ENCODE data around the gene ATP5IF1.

Gene ATP5IF1

DNA sequence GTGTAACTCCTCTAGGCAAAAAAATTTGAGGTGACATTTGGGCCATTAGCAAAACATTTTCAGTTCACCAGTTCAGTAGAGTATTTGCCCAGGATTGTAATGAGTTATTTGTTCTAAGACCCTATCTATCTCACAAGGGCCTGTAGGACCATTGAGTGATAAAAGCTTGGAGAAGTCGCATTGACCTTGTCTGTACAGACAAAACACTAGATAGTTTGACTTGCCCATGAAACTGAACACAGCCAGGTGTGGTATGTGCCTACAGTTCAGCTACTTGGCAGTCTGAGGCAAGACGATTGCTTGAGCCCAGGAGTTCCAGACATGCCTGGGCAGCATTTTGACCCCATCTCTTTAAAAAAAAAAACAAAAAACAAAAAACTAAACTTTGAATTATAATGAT, 3.1 kb downstream of the ATP5IF1 start:
- DNase-seq = no peak

DNA sequence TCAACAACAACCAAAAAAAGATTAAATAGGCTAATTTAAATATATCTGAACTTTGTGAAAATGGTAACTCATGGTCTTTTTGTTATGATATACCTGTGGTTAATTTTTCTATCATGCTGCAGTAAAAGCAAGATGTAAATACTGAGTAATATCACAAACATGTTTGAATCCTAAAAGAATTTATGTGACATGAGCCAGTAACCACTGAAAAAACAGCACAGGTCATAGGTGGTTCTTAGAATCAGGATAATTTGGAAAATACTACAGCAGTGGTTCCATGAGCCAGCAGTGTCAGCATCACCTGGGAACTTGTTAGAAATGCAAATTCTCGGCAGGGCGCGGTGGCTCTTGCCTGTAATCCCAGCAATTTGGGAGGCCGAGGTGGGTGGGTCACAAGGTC, 4.1 kb downstream of the ATP5IF1 start:
- DNase-seq = no peak

DNA sequence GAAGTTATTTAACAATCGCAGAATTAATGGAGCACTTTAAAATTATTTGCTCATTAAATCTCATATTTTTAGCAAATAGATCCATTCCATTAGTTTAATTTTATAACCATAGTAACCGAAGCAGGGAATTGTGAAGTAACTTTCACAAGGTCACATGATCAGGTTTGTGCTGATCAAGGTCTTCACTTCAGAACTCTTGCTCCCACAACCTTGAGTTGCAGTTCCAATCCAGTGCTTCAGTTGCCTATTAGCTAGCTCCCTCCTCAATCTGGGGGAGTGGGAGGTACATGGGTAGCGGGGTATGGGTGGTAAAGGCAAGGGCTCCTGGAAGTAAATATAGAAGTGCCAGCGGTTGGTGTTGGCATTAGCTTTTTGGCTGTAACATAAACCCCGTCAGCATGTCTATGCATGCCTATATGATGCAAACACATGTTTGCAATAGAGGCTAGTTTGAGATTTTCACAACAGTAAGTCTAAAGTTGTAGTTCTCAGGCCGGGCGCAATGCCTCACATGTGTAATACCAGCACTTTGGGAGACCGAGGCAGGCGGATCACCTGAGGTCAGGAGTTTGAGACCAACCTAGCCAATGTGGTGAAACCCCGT, 5.8 kb downstream of the ATP5IF1 start:
- DNase-seq = no peak

DNA sequence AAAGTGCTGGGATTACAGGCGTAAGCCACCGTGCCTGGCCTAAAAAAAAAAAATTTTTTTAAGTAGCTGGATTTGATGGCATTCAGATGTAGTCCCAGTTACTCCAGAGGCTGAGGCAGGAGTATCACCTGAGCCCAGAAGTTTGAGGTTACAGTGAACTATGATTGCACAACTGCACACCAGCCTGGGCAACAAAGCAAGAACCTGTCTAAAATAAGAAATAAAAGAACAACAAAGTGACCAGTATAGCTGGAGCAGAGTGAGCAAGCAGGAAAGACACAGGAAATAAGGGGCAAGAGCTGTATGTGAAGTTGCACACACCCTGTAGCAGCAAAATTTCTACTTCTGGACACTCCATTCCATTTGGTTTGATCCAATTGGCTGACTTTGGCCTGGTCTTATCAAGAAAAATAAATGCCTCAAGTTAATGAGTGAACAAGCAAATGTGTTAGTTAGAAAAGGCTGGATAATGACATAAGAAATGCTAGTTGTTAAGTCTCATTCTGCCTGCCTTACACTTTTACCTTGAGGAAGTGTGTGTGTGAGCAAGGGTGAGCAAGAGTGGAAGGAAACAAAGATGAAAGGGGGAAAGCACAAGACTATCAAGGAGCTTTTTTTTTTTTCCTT, 7.9 kb downstream of the ATP5IF1 start:
- no peak for DNase-seq

DNA sequence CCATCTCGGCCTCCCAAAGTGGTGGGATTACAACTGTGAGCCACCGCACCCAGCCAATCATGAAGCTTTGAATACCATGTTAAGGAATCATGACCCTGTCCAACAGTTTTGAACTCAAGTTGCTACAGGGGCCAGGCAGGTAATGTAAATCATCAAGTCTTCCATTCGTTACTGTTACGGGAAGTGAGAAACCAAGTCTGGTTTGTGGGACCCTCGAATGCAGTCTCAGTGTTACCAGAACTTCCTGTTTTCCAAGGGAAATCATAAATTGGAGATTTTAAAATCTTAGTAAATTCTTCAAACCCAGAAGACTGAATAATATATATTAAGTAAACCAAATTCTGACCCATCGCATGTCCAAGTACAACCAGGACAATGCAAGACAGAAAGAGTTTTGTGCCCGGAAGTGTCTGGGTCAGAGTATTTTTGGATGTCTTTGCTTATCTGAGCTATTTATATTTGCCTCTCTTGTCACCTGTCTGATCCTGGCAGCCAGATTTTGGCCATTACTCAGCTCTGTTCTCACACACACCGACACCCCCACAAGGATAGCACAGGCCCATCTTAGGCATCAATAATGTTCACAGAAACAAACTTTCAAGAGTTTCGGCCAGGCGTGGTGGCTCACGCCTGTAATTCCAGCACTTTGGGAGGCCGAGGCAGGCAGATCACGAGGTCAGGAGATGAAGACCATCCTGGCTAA, 8.8 kb downstream of the ATP5IF1 start:
- no peak for DNase-seq

DNA sequence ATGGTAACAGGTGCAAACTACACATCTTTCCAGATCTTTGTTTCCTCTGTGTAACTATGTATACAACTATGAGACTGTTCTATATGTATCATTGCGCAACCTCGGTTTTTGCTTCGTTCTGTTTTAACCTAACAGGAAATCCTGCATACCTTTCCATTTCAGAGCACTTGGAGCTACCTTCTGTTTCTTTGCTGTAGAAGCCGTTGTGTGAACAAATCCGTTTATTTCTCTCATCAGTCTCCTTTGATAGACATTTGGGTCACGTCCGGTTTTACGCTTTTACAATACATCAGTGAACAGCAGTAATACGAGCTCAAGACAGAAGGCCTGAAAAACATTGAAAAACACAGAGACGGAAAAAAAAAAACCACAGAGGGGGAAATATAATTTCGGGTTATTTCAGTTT, 10.5 kb downstream of the ATP5IF1 start:
- DNase-seq = peak; percentile 32

GRCh38 chr1:28247612-28248272, 11.8 kb downstream of the ATP5IF1 start:
- DNase-seq = no peak

DNA sequence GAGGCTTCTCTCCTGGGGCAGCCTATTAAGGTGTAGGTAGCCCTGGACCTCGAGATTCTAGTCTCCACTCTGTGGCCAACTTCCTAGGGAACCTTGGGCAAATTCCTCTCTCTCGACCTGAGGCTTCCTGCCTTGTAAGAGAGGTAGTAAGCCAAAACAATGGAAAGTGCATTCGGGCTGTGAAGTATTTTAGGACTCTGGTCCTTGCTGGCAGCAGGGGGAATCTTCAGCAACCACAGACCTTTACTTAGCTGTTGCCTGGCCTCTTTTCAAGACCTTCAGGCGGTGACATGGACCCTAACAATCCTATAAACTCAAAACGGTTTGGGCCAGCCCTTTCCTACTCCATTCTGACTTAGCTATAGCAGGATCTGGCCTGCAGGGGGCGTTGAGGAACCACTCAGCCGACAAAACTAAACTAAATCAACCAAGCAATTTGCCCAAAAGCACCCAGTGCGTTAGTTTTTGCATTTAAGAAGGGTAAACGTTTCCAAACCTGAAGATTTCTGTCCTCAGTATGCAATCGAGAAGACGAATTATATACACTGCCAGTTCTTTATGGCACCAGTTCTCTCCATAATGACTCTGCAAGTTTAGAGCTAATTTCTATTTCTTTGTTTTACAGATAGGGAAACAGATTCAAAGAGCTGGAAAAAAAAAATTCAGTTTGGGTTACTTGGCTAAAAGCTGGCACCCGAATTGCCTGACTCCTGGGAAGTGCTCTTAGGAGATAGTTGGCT, 12.5 kb downstream of the ATP5IF1 start:
- peak; percentile 86 for DNase-seq

DNA sequence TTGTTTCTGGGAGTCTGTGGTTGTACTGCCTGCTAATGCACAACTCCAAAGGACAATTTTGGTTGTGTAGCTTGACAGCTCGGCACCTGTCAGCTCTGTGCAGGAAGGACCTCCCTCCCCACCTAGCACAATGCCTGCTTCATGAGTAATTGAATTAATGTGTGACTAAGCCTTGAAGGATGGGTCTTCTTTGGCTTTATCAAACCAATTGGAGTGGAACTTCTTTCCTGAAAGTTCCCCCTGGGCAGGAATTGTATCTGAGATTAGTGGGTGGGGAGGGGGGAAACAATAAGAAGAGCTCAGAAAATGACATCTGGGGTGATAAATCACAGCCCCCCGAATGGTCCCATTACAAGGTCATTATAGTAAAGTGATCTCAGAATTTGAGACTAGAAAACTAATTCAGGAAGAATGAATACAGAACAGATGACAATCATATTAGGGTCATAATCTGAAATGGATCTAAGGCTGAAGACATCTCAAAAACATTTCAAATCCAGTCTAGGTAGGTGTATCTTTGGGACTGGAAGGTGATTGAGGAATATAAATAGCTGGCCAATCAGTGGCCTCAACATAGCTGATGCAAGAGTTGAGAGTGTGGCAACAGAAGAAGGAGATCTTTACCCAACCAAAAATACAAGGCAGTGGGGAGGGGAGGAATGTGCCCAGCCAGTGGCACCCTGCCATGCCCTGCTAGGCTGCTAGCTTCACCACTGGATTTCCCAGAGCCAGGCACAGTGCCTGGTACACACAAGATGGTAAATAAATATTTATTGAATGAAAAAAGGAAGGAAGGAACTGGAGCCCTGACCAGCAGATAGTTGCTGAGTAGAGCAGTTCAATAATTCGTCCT, 13.3 kb downstream of the ATP5IF1 start:
- peak; percentile 46 for DNase-seq

DNA sequence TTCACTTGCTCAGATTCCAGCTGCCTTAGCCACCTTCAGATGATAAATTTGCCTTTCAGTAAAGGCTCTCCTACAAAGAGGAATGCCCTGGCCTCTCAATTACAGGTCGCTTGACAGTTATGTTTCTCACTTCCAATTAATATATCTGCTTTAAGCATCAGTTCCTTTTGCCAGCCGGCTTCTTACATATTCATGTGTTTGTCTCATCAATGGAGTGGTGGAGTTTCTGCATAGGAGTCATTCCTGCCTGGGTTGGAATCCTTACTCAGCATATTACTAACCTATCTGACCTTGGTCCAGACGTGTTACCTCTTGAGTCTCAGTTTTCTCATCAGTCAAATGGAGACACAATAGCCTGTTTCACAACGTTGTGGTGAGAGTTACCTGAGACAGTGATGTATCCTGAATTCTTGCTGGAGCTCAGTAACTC, 14.0 kb downstream of the ATP5IF1 start:
- no peak for DNase-seq

DNA sequence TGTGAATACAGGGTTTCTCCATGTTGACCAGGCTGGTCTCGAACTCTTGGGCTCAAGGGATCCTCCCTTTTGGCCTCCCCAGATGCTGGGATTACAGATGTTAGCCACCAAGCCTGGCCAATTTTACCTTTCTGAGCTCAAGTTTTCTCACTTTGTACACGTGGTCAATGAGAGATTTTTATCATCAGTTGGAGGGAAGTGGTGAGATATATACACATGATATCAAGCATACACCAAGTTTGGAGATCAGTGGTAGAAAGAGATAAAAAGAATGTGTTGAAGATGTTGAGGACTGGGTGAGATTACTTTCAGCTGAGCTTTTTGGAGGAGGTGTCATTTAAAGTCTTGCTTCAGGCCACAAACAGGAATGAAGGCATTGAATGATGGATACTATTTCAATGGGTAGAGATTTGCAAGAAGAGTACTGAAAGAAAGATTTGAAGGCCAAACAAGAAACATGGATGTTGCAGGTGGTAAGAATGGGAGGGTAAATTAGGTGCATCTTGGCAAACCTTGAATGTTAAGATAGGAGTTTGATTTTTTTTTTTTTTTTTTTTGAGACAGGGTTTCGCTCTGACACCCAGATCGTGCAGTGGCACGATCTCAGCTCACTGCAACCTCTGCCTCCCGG, 20.4 kb downstream of the ATP5IF1 start:
- no peak for DNase-seq

DNA sequence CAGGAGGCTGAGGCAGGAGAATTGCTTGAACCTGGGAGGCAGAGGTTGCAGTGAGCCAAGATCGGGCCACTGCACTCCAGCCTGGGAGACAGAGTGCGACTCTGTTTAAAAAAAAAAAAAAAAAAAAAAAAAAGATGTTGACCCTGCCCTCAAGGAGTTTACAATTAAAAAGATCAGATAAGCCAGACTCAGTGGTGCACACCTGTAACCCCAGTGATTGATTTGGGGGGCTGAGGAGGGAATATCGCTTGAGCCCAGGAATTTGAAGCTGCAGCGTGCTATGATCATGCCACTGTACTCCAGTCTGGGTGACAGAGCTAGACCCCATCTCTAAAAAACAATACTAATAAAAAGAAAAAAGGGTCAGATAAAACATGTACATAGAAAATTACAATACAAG, 21.8 kb downstream of the ATP5IF1 start:
- DNase-seq = no peak

- DNase-seq = no peak
Observed at GRCh38 chr1:28258628-28259251, 22.8 kb downstream of the ATP5IF1 start.

DNA sequence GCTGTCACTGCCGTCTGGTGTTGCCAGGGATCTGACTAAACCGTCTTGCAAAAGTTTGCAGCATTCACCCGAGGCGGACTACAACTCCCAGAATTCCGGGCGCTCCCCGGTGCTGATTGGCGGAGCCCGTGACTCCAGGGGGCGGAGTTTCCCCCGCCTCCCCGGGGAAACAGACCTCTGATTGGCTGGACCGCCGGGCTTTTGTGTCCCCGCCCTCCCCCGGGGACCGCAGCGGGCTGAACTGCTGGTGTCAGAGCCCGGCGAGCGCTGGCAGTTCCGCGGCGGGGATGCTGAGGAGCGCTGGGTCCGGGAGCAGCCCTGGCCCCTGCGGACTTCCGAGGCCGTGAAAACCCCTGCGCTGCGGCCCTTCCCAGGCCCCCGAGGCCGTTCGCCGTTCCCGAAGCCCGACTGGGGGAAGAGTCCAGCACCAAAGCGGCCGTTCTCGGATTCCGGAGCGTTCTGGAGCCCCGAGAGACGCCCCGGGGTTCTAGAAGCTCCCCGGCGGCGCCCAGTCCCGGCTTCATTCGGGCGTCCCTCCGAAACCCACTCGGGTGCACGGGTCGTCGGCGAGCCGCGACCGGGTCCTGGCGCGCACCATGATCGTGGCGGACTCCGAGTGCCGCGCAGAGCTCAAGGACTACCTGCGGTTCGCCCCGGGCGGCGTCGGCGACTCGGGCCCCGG, 23.5 kb downstream of the ATP5IF1 start, which contains the start of gene SESN2:
SESN2 (plus strand) TSS at position 267 of the 682 bp plus-strand sequence; CDS start at position 597, 330 bp downstream.
- DNase-seq = peak; percentile 100

DNA sequence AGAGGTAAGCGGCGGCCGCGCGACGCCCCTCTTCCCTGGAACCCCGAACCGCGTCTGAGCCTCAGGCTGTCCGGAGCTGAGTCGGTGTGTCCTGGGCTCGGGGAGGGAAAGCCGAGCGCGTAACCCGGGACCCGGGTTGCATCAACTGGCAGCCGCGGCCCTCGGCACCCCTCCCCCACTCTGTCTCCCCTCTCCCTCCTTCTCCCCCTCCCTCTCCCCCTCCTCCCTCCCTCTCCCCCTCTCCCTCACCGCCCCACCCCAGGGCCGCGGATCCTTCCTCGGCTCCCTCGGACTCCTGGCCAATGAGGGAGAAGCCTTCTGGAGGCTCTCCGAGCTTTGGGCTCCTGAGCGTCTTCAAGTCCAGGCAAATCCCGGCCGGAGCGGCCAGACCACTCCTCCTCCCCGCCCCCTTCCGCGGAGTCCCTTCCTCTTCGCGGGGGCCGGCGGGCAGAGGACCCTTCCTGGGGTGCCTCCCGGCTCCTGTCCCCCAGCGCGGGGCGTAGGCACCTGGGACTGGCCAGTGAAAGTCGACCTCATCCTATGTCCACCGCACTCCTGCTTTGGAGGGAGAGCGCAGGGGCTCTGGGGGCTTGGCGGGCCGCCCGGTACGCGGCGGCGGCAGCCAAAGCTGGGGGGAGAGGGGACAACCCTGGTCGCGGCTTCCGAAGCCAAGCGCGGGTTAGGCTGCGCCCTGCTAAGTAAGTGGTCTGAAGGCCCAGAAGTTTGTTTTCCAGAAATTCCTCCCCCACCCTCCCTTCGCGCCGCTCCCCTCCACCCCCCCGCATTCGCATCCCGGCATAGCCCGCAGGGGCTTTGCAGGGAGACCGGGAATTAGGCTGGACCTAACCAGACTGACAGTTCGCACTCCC, 24.2 kb downstream of the ATP5IF1 start:
- peak; percentile 52 for DNase-seq

GRCh38 chr1:28260803-28261174, 24.9 kb downstream of the ATP5IF1 start:
- no peak for DNase-seq

DNA sequence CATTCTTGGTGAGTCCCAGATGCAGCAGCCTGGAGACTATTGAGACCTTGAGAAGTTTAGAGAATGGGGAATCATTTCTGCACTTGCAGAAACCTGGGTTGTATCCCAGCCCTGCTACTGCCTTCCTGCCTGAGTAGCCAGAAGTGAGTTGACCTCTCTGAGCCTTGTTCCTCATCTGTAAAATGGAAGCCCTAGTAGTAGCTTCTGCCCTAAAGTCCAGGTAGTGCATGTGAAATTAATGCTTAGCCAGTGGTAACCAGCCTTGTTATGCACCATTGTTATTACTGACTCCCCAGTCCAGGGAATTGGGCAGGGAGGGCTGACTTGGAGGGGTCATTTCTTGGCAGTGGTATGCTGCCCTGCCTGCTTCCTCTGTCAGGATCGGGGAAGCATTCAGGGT, 29.0 kb downstream of the ATP5IF1 start:
- DNase-seq = no peak

GRCh38 chr1:28265577-28265976, 29.7 kb downstream of the ATP5IF1 start:
- DNase-seq = no peak

DNA sequence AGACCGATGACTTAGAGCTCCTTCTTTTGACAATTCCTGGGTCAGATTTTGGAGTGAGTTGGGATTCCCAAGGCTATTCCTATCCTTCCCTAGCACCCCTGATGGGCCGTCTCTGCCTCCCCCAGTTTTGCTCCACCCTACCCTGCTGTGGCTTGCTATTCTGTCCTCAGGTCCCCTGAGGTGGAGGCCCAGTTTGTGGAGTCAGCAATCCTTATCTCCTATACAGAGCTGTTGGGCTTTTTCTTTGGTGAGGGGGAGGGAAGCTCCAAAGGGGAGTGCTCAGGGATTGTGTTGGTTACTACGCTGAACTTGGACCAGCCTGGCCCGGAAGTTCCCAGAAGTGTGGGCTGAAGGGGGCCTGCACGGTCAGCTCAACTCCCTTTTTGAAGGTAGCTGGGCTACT, 31.0 kb downstream of the ATP5IF1 start:
- DNase-seq = no peak
